Muscle of leg (tissue), 11 donors: ENCODE measurements around the gene RABGAP1L. TPM values are rescaled to one million over a fixed set of nuclear protein-coding genes. Genes with fewer than 3 reads are reported as not detected.

Experiments used
- DNase-seq: peaks from one replicate; pipeline ENCODE4 v3.0.0; 2013
- H3K27ac ChIP-seq: one replicate; pipeline ENCODE4 v1.5.1; 2013; ENCODE audit warnings: mild to moderate bottlenecking, low read length, control low read depth
- H3K27me3 ChIP-seq: one replicate; pipeline ENCODE4 v1.6.1; 2013; ENCODE audit warnings: low read length; ENCODE audit not compliant: control insufficient read depth, insufficient read depth
- H3K36me3 ChIP-seq: one replicate; pipeline ENCODE4 v1.6.1; 2013; ENCODE audit warnings: low read length; ENCODE audit not compliant: control insufficient read depth, insufficient read depth
- H3K4me1 ChIP-seq: one replicate; pipeline ENCODE4 v1.6.1; 2013; ENCODE audit warnings: low read length; ENCODE audit not compliant: control insufficient read depth, insufficient read depth
- H3K4me3 ChIP-seq: one replicate; pipeline ENCODE4 v1.5.1; 2013; ENCODE audit warnings: low read length, control low read depth
- H3K9me3 ChIP-seq: replicated peaks from 2 replicates; pipeline ENCODE4 v1.6.1; 2013; ENCODE audit warnings: low read depth, low read length; ENCODE audit not compliant: control insufficient read depth
- WGBS: methylation state at CpG from one replicate; pipeline ENCODE4 v1.1.5; 2013; ENCODE audit warnings: missing lambda C conversion rate; ENCODE audit not compliant: insufficient coverage; 5-methylcytosine and 5-hydroxymethylcytosine counted together
- polyA plus RNA-seq, 8 donors: library from polyadenylated mRNA; unstranded; fragments of 120-200 nt; gene quantifications; one replicate each; pipeline versions ENCODE4 v1.2.1 to v1.2.3, GENCODE V29; 2013; ENCODE audit warnings: inconsistent platforms in 1 of 8, low replicate concordance in 1 of 8; ENCODE audit not compliant: insufficient read length in 8 of 8, insufficient read depth in 1 of 8
- total RNA-seq: library from RNA; stranded (reverse); fragments of 120-200 nt; gene quantifications from one replicate; pipeline ENCODE4 v1.2.4, GENCODE V29; 2013

RABGAP1L gene
- total and polyA plus RNA-seq, 9 donors = 9.8 to 27.2 (median 11.6) TPM

- H3K4me1 ChIP-seq = no peaks in the 10 kb centered on the region
- H3K27ac ChIP-seq = no peak overlapping the region
- H3K36me3 ChIP-seq = no peaks in the 10 kb centered on the region
- H3K9me3 ChIP-seq = no peaks in the 10 kb centered on the region
- H3K4me3 ChIP-seq = no peak overlapping the region
- no peak for DNase-seq
- no peaks in the 10 kb centered on the region for H3K27me3 ChIP-seq
These were observed 498.1 kb downstream of the RABGAP1L start for GRCh38 chr1:174657411-174657810.

GRCh38 chr1:174657893-174658292 is 498.6 kb downstream of the RABGAP1L start:
- DNase-seq = no peak
- Histone ChIP-seq H3K9me3 (no peaks in the 10 kb centered on the region), H3K27ac (no peak overlapping the region), H3K4me1 (no peaks in the 10 kb centered on the region), H3K27me3 (no peaks in the 10 kb centered on the region), H3K4me3 (no peak overlapping the region), H3K36me3 (no peaks in the 10 kb centered on the region)
- WGBS = no CpG with 5 or more reads among the region's 1 CpG

- no CpG with 5 or more reads among the region's 3 CpGs for WGBS
- Histone ChIP-seq H3K27ac (no peak overlapping the region), H3K4me3 (no peak overlapping the region), H3K27me3 (no peaks in the 10 kb centered on the region), H3K36me3 (no peaks in the 10 kb centered on the region), H3K4me1 (no peaks in the 10 kb centered on the region), H3K9me3 (no peaks in the 10 kb centered on the region)
- DNase-seq = no peak
These were observed 500.5 kb downstream of the RABGAP1L start for GRCh38 chr1:174659823-174660222.

GRCh38 chr1:174660476-174660875 is 501.2 kb downstream of the RABGAP1L start:
- 92% methylated on average over 1 of the region's 1 CpG for WGBS
- H3K36me3 ChIP-seq = no peaks in the 10 kb centered on the region
- no peaks in the 10 kb centered on the region for H3K9me3 ChIP-seq
- no peak overlapping the region for H3K4me3 ChIP-seq
- H3K27ac ChIP-seq = no peak overlapping the region
- H3K27me3 ChIP-seq = no peaks in the 10 kb centered on the region
- no peak for DNase-seq
- no peaks in the 10 kb centered on the region for H3K4me1 ChIP-seq

GRCh38 chr1:174663358-174663757 is 504.0 kb downstream of the RABGAP1L start:
- H3K36me3 ChIP-seq = no peaks in the 10 kb centered on the region
- no CpG with 5 or more reads among the region's 4 CpGs for WGBS
- H3K27ac ChIP-seq = no peak overlapping the region
- no peak overlapping the region for H3K4me3 ChIP-seq
- H3K4me1 ChIP-seq = no peaks in the 10 kb centered on the region
- no peaks in the 10 kb centered on the region for H3K9me3 ChIP-seq
- no peaks in the 10 kb centered on the region for H3K27me3 ChIP-seq
- DNase-seq = no peak

GRCh38 chr1:174666248-174666647 is 506.9 kb downstream of the RABGAP1L start:
- Histone ChIP-seq H3K4me1 (no peaks in the 10 kb centered on the region), H3K9me3 (peaks cover 13% of the 10 kb centered on the region), H3K27me3 (no peaks in the 10 kb centered on the region), H3K27ac (no peak overlapping the region), H3K36me3 (no peaks in the 10 kb centered on the region), H3K4me3 (no peak overlapping the region)
- WGBS = 100% methylated on average over 1 of the region's 3 CpGs
- DNase-seq = no peak

GRCh38 chr1:174671826-174672225 is 512.5 kb downstream of the RABGAP1L start:
- WGBS = no CpG with 5 or more reads among the region's 2 CpGs

GRCh38 chr1:174676856-174677255 is 517.5 kb downstream of the RABGAP1L start:
- WGBS = no CpG with 5 or more reads among the region's 3 CpGs
- H3K27me3 ChIP-seq = no peaks in the 10 kb centered on the region
- DNase-seq = no peak
- no peak overlapping the region for H3K4me3 ChIP-seq
- H3K27ac ChIP-seq = no peak overlapping the region
- no peaks in the 10 kb centered on the region for H3K4me1 ChIP-seq
- H3K9me3 ChIP-seq = no peaks in the 10 kb centered on the region
- H3K36me3 ChIP-seq = no peaks in the 10 kb centered on the region

More at GRCh38 chr1:174671826-174672225, 512.5 kb downstream of the RABGAP1L start:
- H3K27ac ChIP-seq = no peak overlapping the region
- H3K36me3 ChIP-seq = no peaks in the 10 kb centered on the region
- no peak overlapping the region for H3K4me3 ChIP-seq
- H3K9me3 ChIP-seq = peaks cover 13% of the 10 kb centered on the region
- DNase-seq = no peak
- no peaks in the 10 kb centered on the region for H3K27me3 ChIP-seq
- no peaks in the 10 kb centered on the region for H3K4me1 ChIP-seq

GRCh38 chr1:174678657-174679056 is 519.3 kb downstream of the RABGAP1L start:
- DNase-seq = no peak
- Histone ChIP-seq H3K4me3 (no peak overlapping the region), H3K27ac (no peak overlapping the region), H3K27me3 (no peaks in the 10 kb centered on the region), H3K4me1 (no peaks in the 10 kb centered on the region), H3K36me3 (no peaks in the 10 kb centered on the region), H3K9me3 (no peaks in the 10 kb centered on the region)
- 96% methylated on average over 5 of the region's 7 CpGs for WGBS

GRCh38 chr1:174680101-174680500 is 520.8 kb downstream of the RABGAP1L start:
- H3K4me3 ChIP-seq = no peak overlapping the region
- no peaks in the 10 kb centered on the region for H3K4me1 ChIP-seq
- H3K36me3 ChIP-seq = no peaks in the 10 kb centered on the region
- 100% methylated on average over 2 of the region's 3 CpGs for WGBS
- no peaks in the 10 kb centered on the region for H3K27me3 ChIP-seq
- no peak for DNase-seq
- H3K27ac ChIP-seq = no peak overlapping the region
- no peaks in the 10 kb centered on the region for H3K9me3 ChIP-seq

GRCh38 chr1:174682419-174683008 is 523.2 kb downstream of the RABGAP1L start:
- DNase-seq = peak; percentile 59
- 12% methylated on average over 2 of the region's 2 CpGs for WGBS

More at GRCh38 chr1:174682419-174683008, 523.2 kb downstream of the RABGAP1L start:
- Histone ChIP-seq H3K36me3 (no peaks in the 10 kb centered on the region), H3K4me1 (no peaks in the 10 kb centered on the region), H3K4me3 (no peak overlapping the region), H3K27ac (no peak overlapping the region), H3K27me3 (no peaks in the 10 kb centered on the region), H3K9me3 (no peaks in the 10 kb centered on the region)
